Neural cell (in vitro differentiated cells): ENCODE results near the gene C14orf132. TPM values are rescaled to one million over a fixed set of nuclear protein-coding genes. Genes with fewer than 3 reads are reported as not detected.

Experiments
- H2AFZ ChIP-seq: fragments of 200-600, 300-800 bp; sonication (generic), shearing (Covaris generic); 2 replicates; pipeline ENCODE4 v1.6.0; 2014; ENCODE audit warnings: low read depth, mild to moderate bottlenecking, antibody characterized with exemption, low read length, moderate library complexity
- H3F3A ChIP-seq: fragments of 200-600 bp; shearing (Covaris generic); 2 replicates; pipeline ENCODE4 v1.6.1; 2016; ENCODE audit warnings: mild to moderate bottlenecking, moderate library complexity, mixed read lengths, antibody characterized with exemption, low read length; ENCODE audit not compliant: insufficient read depth, poor library complexity, severe bottlenecking
- H3K27ac ChIP-seq: fragments of 200-600, 300-800 bp; sonication (generic), shearing (Covaris generic); 2 replicates; pipeline ENCODE4 v1.5.1; 2014; ENCODE audit warnings: mild to moderate bottlenecking, low read length, moderate library complexity
- H3K27me3 ChIP-seq: fragments of 300-800, 200-600 bp; sonication (generic), shearing (Covaris generic); 2 replicates; pipeline ENCODE4 v1.6.0; 2014; ENCODE audit warnings: mild to moderate bottlenecking, low read depth, low read length, moderate library complexity; ENCODE audit not compliant: insufficient read depth
- H3K36me3 ChIP-seq: fragments of 300-800, 200-600 bp; sonication (generic), shearing (Covaris generic); 2 replicates; pipeline ENCODE4 v1.5.1; 2014; ENCODE audit warnings: mild to moderate bottlenecking, antibody characterized with exemption, low read length, moderate library complexity; ENCODE audit not compliant: insufficient read depth
- H3K4me2 ChIP-seq: fragments of 300-800, 200-600 bp; sonication (generic), shearing (Covaris generic); 2 replicates; pipeline ENCODE4 v1.6.0; 2014; ENCODE audit warnings: mild to moderate bottlenecking, low read length
- H3K4me3 ChIP-seq: fragments of 300-800, 200-600 bp; sonication (generic), shearing (Covaris generic); 2 replicates; pipeline ENCODE4 v1.5.1; 2014; ENCODE audit warnings: mild to moderate bottlenecking, low read length, moderate library complexity
- H3K79me2 ChIP-seq: fragments of 200-600 bp; shearing (Covaris generic); replicated peaks from 2 replicates; pipeline ENCODE4 v1.6.0; 2014; ENCODE audit warnings: mild to moderate bottlenecking, low read length, moderate library complexity; ENCODE audit not compliant: insufficient read depth
- H3K9ac ChIP-seq: fragments of 300-800, 200-600 bp; sonication (generic), shearing (Covaris generic); 2 replicates; pipeline ENCODE4 v1.6.1; 2016; ENCODE audit warnings: mild to moderate bottlenecking, low read length, mixed read lengths
- H3K9me2 ChIP-seq: fragments of 200-600 bp; shearing (Covaris generic); 2 replicates; pipeline ENCODE4 v1.6.1; 2016; ENCODE audit warnings: mild to moderate bottlenecking, low read length, mixed read lengths; ENCODE audit not compliant: insufficient read depth
- H3K9me3 ChIP-seq: fragments of 200-600, 300-800 bp; sonication (generic), shearing (Covaris generic); 2 replicates; pipeline ENCODE4 v1.6.1; 2016; ENCODE audit warnings: mild to moderate bottlenecking, mixed run types, low read length, moderate library complexity, mixed read lengths
- H4K20me1 ChIP-seq: fragments of 200-600 bp; shearing (Covaris generic); 2 replicates; pipeline ENCODE4 v1.6.1; 2016; ENCODE audit warnings: mild to moderate bottlenecking, mixed run types; ENCODE audit not compliant: insufficient read depth
- CTCF ChIP-seq: fragments of 450-650 bp; IDR thresholded peaks from 2 replicates; pipeline ENCODE4 v1.5.1; 2014; ENCODE audit warnings: antibody characterized with exemption, mild to moderate bottlenecking, moderate library complexity; ENCODE audit not compliant: poor library complexity, severe bottlenecking
- EP300 ChIP-seq: fragments of 450-650 bp; conservative IDR thresholded peaks from 2 replicates; pipeline ENCODE4 v1.6.1; 2014; ENCODE audit warnings: antibody characterized with exemption, mild to moderate bottlenecking, moderate library complexity; ENCODE audit not compliant: poor library complexity, severe bottlenecking
- EZH2 ChIP-seq: fragments of 200-600, 300-800 bp; shearing (Covaris generic), sonication (generic); IDR thresholded peaks from 2 replicates; pipeline ENCODE4 v1.6.1; 2014; ENCODE audit warnings: antibody characterized with exemption, low read length, borderline replicate concordance, mild to moderate bottlenecking; ENCODE audit not compliant: insufficient read depth, poor library complexity, severe bottlenecking
- MXI1 ChIP-seq: fragments of 450-650 bp; conservative IDR thresholded peaks from 2 replicates; pipeline ENCODE4 v1.6.1; 2014; ENCODE audit warnings: antibody characterized with exemption, mild to moderate bottlenecking; ENCODE audit not compliant: poor library complexity, severe bottlenecking
- POLR2AphosphoS5 ChIP-seq: IDR thresholded peaks from 2 replicates; pipeline ENCODE4 v1.6.1; 2012
- RAD21 ChIP-seq: fragments of 450-650 bp; conservative IDR thresholded peaks from 2 replicates; pipeline ENCODE4 v1.6.1; 2014; ENCODE audit warnings: antibody characterized with exemption, mild to moderate bottlenecking, moderate library complexity
- REST ChIP-seq: IDR thresholded peaks from 2 replicates; pipeline ENCODE4 v1.6.1; 2012; ENCODE audit warnings: borderline replicate concordance
- SMC3 ChIP-seq: fragments of 450-650 bp; conservative IDR thresholded peaks from 2 replicates; pipeline ENCODE4 v1.6.1; 2014; ENCODE audit warnings: antibody characterized with exemption, mild to moderate bottlenecking, moderate library complexity; ENCODE audit not compliant: poor library complexity
- TAF1 ChIP-seq: IDR thresholded peaks from 2 replicates; pipeline ENCODE4 v1.6.1; 2012; ENCODE audit warnings: low read depth
- polyA plus RNA-seq: library from polyadenylated mRNA; depleted of rRNA; stranded (reverse); fragments of >200 nt; gene quantifications from 2 replicates; pipeline ENCODE4 v1.2.3, GENCODE V29; 2014

Gene C14orf132
- polyA plus RNA-seq, 1 donor from 2014 or later = 50.1 TPM

- Histone ChIP-seq H4K20me1 (no peaks in the 10 kb centered on the region), H3F3A (no peaks in the 10 kb centered on the region), H3K36me3 (no peaks in the 10 kb centered on the region), H2AFZ (no peak overlapping the region), H3K27ac (no peak overlapping the region), H3K9ac (no peak overlapping the region), H3K27me3 (no peaks in the 10 kb centered on the region), H3K9me3 (no peaks in the 10 kb centered on the region), H3K4me2 (no peak overlapping the region), H3K79me2 (no peaks in the 10 kb centered on the region), H3K9me2 (no peaks in the 10 kb centered on the region), H3K4me3 (no peak overlapping the region)
- TF ChIP-seq SMC3 (peak; percentile 29), CTCF (peak; percentile 61), REST (no peak), RAD21 (peak; percentile 66), MXI1 (no peak), EP300 (no peak), EZH2 (no peak), POLR2AphosphoS5 (no peak), TAF1 (no peak)
Observed at GRCh38 chr14:96100161-96101064, 61.3 kb downstream of the C14orf132 start.

- H3K9me2 ChIP-seq = no peaks in the 10 kb centered on the region
- TF ChIP-seq CTCF (no peak), SMC3 (no peak), EP300 (no peak), TAF1 (no peak), POLR2AphosphoS5 (no peak), RAD21 (no peak)
- H3K27me3 ChIP-seq = no peaks in the 10 kb centered on the region
- H2AFZ ChIP-seq = no peak overlapping the region
- H4K20me1 ChIP-seq = no peaks in the 10 kb centered on the region
- H3K4me3 ChIP-seq = no peak overlapping the region
- H3K36me3 ChIP-seq = no peaks in the 10 kb centered on the region
- H3K9ac ChIP-seq = no peak overlapping the region
- H3K79me2 ChIP-seq = no peaks in the 10 kb centered on the region
- H3K27ac ChIP-seq = no peak overlapping the region
- H3K4me2 ChIP-seq = no peak overlapping the region
- H3K9me3 ChIP-seq = no peaks in the 10 kb centered on the region
- H3F3A ChIP-seq = no peaks in the 10 kb centered on the region
Observed at GRCh38 chr14:96102081-96102856, 63.1 kb downstream of the C14orf132 start.
